IPS-18c (cell line): ENCODE measurements around the gene MPO.

ENCODE experiments used
- H3K4me3 ChIP-seq: 2 replicates; pipeline ENCODE4 v1.7.0; 2013; ENCODE audit warnings: low read depth, mild to moderate bottlenecking, low read length, moderate library complexity; ENCODE audit not compliant: insufficient read depth
- H3K9me3 ChIP-seq: one replicate; pipeline ENCODE4 v1.6.1; 2013; ENCODE audit warnings: mild to moderate bottlenecking, low read length, moderate library complexity; ENCODE audit not compliant: control insufficient read depth, insufficient read depth

MPO gene

GRCh38 chr17:58289869-58290268 lies 9.1 kb upstream of the MPO start:
- Histone ChIP-seq H3K4me3 (no peak overlapping the region), H3K9me3 (no peaks in the 10 kb centered on the region)

GRCh38 chr17:58285422-58285810 lies 4.7 kb upstream of the MPO start:
- Histone ChIP-seq H3K4me3 (no peak overlapping the region), H3K9me3 (no peaks in the 10 kb centered on the region)

- H3K4me3 ChIP-seq, result no peak overlapping the region
- H3K9me3 ChIP-seq, result no peaks in the 10 kb centered on the region
These were observed 4.1 kb upstream of the MPO start for GRCh38 chr17:58284613-58285421.

- no peaks in the 10 kb centered on the region for H3K9me3 ChIP-seq
- H3K4me3 ChIP-seq, result no peak overlapping the region
These were observed 3.2 kb upstream of the MPO start for GRCh38 chr17:58283674-58284612.

- Histone ChIP-seq H3K9me3 (no peaks in the 10 kb centered on the region), H3K4me3 (no peak overlapping the region)
These were observed 1.7 kb upstream of the MPO start for GRCh38 chr17:58282442-58282841.

- no peak overlapping the region for H3K4me3 ChIP-seq
These were observed 826 bp upstream of the MPO start for GRCh38 chr17:58281511-58282011.

GRCh38 chr17:58279736-58280479 lies 827 bp downstream of the MPO start:
- H3K9me3 ChIP-seq, result no peaks in the 10 kb centered on the region
- H3K4me3 ChIP-seq, result no peak overlapping the region

More at GRCh38 chr17:58281511-58282011, 826 bp upstream of the MPO start:
- no peaks in the 10 kb centered on the region for H3K9me3 ChIP-seq

- Histone ChIP-seq H3K4me3 (no peak overlapping the region), H3K9me3 (no peaks in the 10 kb centered on the region)
These were observed 1.6 kb downstream of the MPO start for GRCh38 chr17:58279016-58279711.

GRCh38 chr17:58278661-58279015 lies 2.1 kb downstream of the MPO start:
- Histone ChIP-seq H3K9me3 (no peaks in the 10 kb centered on the region), H3K4me3 (no peak overlapping the region)

GRCh38 chr17:58277802-58278595 lies 2.7 kb downstream of the MPO start:
- Histone ChIP-seq H3K9me3 (no peaks in the 10 kb centered on the region), H3K4me3 (no peak overlapping the region)

GRCh38 chr17:58277107-58277801 lies 3.5 kb downstream of the MPO start:
- H3K4me3 ChIP-seq, result no peak overlapping the region
- no peaks in the 10 kb centered on the region for H3K9me3 ChIP-seq

GRCh38 chr17:58276423-58276822 lies 4.3 kb downstream of the MPO start:
- Histone ChIP-seq H3K4me3 (no peak overlapping the region), H3K9me3 (no peaks in the 10 kb centered on the region)

GRCh38 chr17:58275417-58275816 lies 5.3 kb downstream of the MPO start:
- no peak overlapping the region for H3K4me3 ChIP-seq
- H3K9me3 ChIP-seq, result no peaks in the 10 kb centered on the region

- Histone ChIP-seq H3K4me3 (no peak overlapping the region), H3K9me3 (no peaks in the 10 kb centered on the region)
These were observed 7.2 kb downstream of the MPO start for GRCh38 chr17:58273453-58274104.
